GM12874 (cell line): ENCODE measurements around the gene ATF6B.

Experiments
- CTCF ChIP-seq: IDR thresholded peaks from 2 replicates; pipeline ENCODE4 v1.5.1; 2011; ENCODE audit warnings: low read depth, mild to moderate bottlenecking, control low read depth, low read length, moderate library complexity; ENCODE audit not compliant: insufficient read depth

The ATF6B gene

GRCh38 chr6:32137454-32137853, 9.4 kb upstream of the ATF6B start:
- TF ChIP-seq CTCF = no peak

- no peak for TF ChIP-seq CTCF
Observed at GRCh38 chr6:32133786-32134185, 5.7 kb upstream of the ATF6B start.

- no peak for TF ChIP-seq CTCF
Observed at GRCh38 chr6:32132110-32132509, 4.1 kb upstream of the ATF6B start.

- no peak for TF ChIP-seq CTCF
Observed at GRCh38 chr6:32131439-32131948, 3.4 kb upstream of the ATF6B start.

GRCh38 chr6:32129297-32130088, 1.4 kb upstream of the ATF6B start:
- no peak for TF ChIP-seq CTCF

GRCh38 chr6:32128751-32129296, 778 bp upstream of the ATF6B start:
- no peak for TF ChIP-seq CTCF

GRCh38 chr6:32127409-32127716, 683 bp downstream of the ATF6B start:
- no peak for TF ChIP-seq CTCF
